Measurements from ENCODE around the gene LRMDA.

DNA sequence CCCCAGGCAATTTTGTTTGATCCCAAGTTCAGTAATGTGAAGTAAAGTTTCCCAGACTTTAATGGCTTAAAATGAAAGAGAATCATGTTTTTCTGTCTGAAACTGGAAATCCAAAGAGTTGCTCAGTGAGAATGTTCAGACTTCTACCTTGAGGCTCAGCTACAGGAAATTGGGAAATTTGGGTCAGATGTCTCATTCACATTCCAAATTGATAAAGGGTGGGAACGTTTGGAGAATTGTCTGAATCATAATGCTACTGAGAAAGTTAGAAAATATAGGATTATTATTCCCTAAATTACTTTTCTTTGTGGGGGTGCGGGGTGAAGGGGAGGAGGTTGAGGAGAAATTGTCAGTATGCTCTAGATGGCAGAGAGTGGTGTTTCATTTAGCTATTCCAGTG is 773.9 kb downstream of the LRMDA start:
- TF ChIP-seq RAD21 (IDR thresholded peaks at IDR 0.05; ENCODE audit: low read depth) (no peak), CREB1 (IDR thresholded peaks at IDR 0.05; ENCODE audit: low read depth) (no peak), CEBPB (IDR thresholded peaks at IDR 0.05) (no peak), YY1 (IDR thresholded peaks at IDR 0.05; ENCODE audit: low read depth) (no peak), MAX (IDR thresholded peaks at IDR 0.05) (no peak), EP300 (IDR thresholded peaks at IDR 0.05; ENCODE audit: borderline replicate concordance) (no peak), TAF1 (IDR thresholded peaks at IDR 0.05; ENCODE audit: low read depth) (no peak), ZBTB7A (IDR thresholded peaks at IDR 0.05; ENCODE audit: low read depth) (no peak), FOXM1 (IDR thresholded peaks at IDR 0.05; ENCODE audit: borderline replicate concordance, low read depth) (no peak), TEAD4 (IDR thresholded peaks at IDR 0.05) (no peak), EGR1 (IDR thresholded peaks at IDR 0.05) (no peak), NFIC (IDR thresholded peaks at IDR 0.05) (no peak)
- TF ChIP-seq, protein P1, sequence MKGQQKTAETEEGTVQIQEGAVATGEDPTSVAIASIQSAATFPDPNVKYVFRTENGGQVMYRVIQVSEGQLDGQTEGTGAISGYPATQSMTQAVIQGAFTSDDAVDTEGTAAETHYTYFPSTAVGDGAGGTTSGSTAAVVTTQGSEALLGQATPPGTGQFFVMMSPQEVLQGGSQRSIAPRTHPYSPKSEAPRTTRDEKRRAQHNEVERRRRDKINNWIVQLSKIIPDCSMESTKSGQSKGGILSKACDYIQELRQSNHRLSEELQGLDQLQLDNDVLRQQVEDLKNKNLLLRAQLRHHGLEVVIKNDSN (IDR thresholded peaks at IDR 0.05), result no peak

Measured in Ishikawa (cell line).